ENCODE results near the gene SLC2A4RG.
"Not testable (repeated sequence)": the region's sequence is repeated elsewhere in the genome, so short reads cannot be mapped to it uniquely, and the experiment has no call there.

The SLC2A4RG gene

DNA sequence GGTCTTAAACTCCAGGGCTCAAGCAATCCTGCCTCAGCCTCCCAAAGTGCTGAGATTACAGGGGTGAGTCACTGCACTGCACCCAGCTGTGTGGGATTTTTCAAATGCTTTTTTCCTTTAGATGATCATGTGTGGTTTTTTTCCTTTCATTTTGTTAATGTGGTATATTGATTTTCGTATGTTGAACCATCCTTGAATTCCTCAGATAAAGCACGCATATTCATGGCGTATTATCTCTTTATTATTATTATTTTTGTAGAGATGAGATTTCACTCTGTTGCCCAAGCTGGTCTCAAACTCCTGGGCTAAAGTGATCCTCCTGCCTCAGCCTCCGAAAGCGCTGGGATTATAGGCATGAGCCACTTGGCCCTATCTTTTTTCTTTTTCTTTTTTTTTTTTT, 24.7 kb upstream of the SLC2A4RG start:
- no peak for DNase-seq (ENCODE audit: low read depth)

DNA sequence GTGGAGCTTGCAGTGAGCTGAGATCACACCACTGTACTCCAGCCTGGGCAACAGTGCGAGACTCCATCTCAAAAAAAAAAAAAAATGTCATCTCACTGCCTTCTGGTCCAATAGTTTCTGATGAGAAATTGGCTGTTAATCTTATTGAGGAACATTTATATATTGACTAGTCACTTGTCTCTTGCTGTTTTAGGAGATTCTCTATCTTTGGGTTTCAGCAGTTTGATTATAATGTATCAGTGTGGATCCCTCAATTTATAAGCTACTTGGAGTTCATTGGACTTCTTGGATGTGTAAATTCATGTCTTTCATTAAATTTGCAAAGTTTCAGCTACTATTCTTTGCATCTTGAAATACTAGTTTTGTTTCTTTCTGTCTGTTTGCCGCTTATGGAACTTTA, 20.6 kb upstream of the SLC2A4RG start:
- DNase-seq (ENCODE audit: low read depth): no peak

DNA sequence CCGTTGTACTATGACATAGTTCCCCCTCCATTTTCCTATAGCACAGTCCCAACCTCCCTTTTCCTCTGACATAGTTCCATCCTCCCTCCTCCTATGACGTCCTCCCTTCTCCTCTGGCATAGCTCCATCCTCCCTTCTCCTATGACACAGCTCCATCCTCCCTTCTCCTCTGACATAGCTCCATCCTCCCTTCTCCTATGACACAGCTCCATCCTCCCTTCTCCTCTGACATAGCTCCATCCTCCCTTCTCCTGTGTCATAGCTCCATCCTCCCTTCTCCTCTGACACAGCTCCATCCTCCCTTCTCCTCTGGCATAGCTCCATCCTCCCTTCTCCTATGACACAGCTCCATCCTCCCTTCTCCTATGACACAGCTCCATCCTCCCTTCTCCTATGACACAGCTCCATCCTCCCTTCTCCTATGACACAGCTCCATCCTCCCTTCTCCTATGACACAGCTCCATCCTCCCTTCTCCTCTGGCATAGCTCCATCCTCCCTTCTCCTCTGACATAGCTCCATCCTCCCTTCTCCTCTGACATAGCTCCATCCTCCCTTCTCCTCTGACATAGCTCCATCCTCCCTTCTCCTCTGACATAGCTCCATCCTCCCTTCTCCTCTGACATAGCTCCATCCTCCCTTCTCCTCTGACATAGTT, 16.5 kb upstream of the SLC2A4RG start:
- not testable (repeated sequence) for DNase-seq (ENCODE audit: low read depth)

DNA sequence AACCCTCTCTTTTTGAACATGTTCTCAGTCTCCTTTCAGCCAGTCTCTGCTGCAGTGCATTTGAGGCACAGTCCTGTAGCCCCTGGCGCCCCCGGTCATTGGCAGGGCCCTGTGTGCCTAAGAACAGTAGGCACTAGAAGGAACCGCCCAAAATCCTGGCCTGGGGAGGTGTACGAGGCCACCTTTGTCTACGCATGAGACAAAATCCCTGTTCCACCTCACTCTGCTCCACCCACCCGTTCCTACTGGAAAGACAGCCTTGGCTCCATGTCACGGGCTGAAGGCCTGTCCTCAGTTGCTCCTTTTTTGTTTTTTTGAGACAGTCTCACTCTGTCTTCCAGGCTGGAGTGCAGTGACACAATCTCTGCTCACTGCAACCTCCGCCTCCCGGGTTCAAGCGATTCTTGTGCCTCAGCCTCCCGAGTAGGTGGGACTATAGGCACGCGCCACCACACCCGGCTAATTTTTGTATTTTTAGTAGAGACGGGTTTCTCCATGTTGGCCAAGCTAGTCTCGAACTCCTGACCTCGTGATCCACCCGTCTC, 9.3 kb upstream of the SLC2A4RG start:
- DNase-seq (ENCODE audit: low read depth): not testable (repeated sequence)

DNA sequence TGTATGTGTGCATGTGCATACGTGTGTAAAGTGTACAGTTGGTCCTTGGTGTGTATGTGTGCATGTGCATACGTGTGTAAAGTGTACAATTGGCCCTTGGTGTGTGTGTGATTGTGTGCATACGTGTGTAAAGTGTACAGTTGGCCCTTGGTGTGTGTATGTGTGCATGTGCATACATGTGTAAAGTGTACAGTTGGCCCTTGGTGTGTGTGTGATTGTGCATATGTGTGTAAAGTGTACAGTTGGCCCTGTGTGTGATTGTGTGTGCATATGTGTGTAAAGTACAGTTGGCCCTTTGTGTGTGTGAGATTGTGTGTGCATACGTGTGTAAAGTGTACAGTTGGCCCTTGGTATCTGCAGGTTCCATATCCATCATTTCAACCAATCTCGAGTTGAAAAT, 8.2 kb upstream of the SLC2A4RG start:
- DNase-seq (ENCODE audit: low read depth): no peak

DNA sequence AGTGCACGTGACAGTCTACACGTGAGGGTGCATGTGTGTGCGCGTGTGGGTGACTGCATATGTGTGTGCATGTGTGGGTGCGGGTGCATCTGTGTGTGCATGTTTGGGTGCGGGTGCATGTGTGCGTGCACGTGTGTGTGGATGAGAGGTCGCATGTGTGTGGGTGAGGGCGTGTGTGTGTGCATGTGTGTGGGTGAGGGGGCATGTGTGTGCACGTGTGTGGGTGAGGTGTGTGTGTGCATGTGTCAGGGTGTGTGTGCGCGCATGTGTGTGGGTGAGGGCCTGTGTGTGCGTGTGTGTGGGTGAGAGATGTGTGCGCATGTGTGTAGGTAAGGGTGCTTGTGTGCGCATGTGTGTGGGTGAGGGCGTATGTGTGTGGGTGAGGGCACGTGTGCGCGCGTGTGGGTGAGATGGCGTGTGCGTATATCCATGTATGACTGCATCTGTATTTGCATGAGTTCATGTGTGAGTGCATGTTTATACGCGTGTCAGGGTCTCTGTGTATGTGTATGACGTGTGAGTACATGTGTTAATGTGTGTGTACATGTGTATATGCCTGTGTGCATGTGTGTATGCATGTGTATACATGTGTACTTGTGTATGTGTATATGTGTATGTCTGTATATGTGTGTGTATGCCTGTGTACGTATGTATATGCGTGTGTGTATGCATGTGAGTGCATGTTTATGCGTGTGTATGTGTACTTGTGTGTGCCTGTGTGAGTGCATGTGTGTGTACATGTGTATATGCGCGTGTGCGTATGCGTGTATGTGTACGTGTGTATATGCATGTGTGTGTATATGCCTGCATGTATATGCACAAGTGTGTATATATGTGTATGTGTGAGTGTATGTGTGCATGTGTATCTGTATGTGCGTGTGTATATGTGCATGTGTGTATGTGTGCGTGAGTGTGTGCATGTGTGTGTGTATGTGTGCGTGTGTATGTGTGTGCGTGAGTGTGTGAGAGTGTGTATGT, 7.2 kb upstream of the SLC2A4RG start:
- DNase-seq (ENCODE audit: low read depth): no peak

DNA sequence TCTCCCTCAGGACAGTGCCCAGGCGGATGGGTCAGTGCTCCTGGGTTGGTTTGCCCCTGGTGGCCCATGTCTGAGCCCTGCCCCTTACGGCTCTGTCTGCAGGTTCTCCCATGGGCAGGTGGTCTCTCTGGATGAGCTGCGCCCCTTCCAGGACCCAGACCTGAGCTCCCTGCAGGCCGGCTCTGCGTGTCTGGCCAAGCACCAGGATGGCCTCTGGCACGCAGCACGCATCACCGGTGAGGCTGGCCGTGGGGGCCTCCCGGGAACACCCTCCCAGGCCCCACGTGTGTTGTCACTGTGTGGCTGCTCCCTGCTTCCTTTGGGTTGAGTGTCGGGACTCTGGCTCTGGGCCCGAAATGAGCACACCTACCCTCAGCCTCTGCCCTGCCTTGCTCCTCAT, 6.5 kb upstream of the SLC2A4RG start:
- no peak for DNase-seq (ENCODE audit: low read depth)

DNA sequence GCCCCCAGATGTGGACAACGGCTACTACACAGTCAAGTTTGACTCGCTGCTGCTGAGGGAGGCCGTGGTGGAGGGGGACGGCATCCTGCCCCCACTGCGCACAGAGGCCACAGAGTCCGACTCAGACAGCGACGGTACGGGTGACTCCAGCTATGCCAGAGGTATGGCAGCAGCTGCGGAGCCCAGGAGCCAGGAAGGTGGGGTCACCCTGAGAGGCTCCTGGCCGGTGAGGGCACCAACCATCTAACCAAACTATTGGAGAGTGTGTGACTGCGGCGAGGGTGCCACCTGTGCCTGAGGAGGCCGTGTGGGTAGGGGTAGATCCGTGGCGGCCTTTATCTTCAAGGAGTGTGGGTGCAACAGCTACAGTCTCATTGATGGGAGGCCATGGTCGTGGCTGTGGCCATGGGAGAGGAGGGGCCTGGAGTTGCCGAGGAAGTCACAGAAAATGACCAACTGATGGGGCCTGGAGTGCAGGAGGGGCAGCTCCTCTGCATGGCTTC, 5.9 kb upstream of the SLC2A4RG start:
- DNase-seq (ENCODE audit: low read depth): no peak

DNA sequence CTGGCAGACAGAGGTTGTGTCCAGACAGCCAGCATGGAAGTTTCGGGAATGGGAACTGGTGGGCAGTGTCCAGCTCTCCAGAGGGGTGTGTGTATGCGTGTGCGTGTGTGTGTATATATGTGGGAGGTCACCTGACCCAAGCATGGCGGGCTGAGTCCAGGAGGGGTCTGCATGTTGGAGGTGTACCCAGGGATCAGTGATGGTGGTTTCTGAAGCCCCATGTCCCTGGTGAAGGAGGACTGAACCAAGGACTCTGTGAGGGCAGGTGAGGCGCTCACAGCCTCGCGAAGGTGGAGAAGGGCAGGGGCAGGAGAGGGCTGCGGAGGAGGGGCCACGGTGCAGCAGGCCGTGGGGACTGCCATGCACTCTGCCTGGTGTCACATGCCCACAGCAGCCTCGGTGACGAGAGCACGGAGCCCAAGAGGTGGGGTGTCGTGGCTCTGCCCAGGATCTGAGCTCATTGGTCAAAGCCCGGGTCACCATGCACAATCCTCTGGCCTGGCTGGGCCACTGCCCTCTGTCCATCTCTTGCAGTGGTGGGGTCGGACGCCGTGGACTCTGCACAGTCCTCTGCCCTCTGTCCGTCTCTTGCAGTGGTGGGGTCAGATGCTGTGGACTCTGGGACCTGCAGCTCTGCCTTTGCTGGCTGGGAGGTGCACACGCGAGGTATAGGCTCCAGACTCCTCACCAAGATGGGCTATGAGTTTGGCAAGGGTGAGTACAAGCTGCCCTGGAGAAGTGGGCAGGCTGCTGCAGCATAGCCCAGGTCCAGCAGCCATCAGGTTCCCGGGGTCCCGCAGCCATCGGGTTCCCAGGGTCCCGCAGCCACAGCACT, 5.2 kb upstream of the SLC2A4RG start:
- no peak for DNase-seq (ENCODE audit: low read depth)

DNA sequence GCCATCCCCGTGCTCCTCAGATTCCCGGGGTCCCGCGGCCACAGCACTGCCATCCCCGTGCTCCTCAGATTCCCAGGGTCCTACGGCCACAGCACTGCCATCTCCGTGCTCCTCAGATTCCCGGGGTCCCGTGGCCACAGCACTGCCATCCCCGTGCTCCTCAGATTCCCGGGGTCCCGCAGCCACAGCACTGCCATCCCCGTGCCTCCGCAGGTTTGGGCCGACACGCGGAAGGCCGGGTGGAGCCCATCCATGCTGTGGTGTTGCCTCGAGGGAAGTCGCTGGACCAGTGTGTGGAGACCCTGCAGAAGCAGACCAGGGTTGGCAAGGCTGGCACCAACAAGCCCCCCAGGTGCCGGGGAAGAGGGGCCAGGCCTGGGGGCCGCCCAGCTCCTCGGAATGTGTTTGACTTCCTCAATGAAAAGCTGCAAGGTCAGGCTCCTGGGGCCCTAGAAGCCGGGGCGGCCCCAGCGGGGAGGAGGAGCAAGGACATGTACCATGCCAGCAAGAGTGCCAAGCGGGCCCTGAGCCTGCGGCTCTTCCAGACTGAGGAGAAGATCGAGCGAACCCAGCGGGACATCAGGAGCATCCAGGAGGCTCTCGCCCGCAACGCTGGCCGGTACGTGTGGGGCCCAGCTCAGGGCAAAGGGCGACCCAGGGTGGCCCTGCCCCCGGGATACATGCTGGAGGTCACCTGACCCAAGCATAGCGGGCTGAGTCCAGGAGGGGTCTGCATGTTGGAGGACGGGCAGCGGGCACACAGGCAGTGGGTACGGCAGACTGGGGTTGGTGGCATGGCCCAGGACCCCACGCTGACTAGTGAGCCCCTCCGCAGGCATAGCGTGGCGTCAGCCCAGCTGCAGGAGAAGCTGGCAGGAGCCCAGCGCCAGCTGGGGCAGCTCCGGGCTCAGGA, 4.4 kb upstream of the SLC2A4RG start:
- DNase-seq (ENCODE audit: low read depth): no peak

DNA sequence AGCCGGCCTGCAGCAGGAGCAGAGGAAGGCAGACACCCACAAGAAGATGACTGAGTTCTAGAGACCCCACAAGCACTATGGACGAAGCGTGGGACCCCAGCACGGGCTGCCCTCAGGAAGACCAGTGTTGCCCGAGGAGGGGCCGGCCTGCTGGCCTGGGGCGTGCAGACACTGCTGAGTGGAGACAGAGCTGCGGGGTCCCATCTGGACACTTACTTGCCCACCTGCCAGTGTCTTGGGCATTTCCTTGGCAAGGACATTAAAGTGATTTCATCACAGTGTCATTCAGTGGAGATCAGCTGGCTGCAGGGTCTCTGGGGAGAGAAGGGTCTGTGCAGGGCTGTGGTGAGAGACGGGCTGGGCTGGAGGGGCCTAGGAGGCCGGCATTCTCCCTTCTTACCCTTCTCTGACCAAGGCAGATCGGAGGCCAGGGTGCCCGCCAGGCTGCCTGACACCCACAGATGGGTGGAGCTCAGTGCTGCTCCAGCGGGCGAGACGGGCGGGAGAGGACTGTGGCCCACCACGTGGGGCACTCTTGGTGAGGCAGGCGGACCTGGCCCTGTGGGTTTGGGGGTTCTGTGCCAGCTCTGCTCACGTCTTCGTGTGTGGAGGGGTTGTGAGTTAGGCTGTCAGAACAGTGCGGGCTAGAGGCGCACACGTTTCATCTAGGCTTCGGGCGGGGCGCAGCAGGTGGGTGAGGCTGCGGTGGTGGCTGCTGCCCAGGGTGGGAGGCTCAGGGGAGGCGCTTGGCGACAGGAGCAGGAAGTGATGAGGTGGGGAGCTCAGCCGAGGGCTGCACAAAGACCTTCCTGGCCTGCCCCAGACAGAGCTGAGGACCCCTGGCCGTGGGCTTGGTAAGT, 3.5 kb upstream of the SLC2A4RG start, which contains the start of gene LIME1:
LIME1 (plus strand) TSS at position 806 of the 860 bp plus-strand sequence. CDS start 886 bp downstream, outside the sequence.
- DNase-seq (ENCODE audit: low read depth): peak; percentile 60

DNA sequence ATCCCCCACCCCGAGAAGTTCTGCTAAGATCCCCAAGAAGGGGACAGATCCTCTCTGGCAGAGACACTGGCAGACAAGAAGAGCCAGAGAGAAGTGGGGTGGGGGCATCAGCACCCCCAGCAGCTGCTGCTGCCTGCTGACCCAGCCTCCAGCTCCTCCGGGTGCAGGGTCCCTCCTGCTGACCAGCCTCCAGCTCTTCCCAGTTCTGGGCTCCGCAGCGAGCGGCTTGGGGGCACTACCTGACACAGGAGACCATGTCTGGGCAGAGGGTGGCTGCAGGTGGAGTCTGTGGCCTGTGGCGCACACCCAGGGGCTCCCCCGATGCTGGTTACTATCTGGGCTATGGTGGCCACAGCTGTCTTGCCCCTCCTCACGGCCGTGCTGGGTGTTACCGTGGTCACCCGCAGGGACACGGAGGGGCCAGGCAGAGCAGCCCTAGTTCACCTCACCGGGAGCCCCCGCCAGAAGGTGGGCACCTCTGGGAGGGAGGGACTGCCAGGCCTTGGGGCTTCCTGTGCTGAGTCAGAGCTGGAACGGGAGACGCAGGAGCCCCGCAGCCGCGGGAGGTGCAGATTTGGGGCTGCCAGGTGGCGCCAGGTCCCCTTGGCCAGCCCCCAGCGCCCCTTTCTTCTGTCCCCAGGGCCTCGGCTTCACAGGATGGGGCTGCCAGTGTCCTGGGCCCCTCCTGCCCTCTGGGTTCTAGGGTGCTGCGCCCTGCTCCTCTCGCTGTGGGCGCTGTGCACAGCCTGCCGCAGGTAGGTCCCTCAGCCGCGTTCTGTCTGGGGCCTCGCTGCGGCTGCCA, 2.5 kb upstream of the SLC2A4RG start:
- DNase-seq (ENCODE audit: low read depth): no peak

DNA sequence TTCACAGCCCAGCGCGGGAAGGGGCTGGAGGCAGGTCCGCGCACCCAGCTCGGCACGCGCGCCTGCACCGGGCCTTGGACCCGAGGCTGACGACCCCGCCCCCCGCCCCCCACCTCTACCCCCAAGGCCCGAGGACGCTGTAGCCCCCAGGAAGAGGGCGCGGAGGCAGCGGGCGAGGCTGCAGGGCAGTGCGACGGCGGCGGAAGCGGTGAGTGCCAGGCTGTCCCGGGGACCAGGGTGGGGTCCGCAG, 2.0 kb upstream of the SLC2A4RG start:
- DNase-seq (ENCODE audit: low read depth): no peak

DNA sequence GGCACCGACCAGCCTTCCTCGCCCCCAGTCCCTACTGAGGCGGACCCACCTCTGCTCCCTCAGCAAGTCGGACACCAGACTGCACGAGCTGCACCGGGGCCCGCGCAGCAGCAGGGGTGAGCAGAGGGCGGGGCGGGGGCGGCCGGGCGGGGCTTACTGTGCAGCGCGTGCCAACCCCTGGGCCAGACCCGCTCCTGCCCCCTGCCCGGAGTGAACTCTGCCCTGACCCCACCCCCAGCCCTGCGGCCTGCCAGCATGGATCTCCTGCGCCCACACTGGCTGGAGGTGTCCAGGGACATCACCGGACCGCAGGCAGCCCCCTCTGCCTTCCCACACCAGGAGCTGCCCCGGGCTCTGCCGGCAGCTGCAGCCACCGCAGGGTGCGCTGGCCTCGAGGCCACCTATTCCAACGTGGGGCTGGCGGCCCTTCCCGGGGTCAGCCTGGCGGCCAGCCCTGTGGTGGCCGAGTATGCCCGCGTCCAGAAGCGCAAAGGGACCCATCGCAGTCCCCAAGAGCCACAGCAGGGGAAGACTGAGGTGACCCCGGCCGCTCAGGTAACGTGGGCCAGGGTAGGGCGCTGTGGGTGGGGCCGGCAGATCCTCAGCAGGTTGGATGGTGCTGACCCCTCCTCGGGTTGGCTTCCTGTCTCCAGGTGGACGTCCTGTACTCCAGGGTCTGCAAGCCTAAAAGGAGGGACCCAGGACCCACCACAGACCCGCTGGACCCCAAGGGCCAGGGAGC, 1.5 kb upstream of the SLC2A4RG start:
- DNase-seq (ENCODE audit: low read depth): no peak

DNA sequence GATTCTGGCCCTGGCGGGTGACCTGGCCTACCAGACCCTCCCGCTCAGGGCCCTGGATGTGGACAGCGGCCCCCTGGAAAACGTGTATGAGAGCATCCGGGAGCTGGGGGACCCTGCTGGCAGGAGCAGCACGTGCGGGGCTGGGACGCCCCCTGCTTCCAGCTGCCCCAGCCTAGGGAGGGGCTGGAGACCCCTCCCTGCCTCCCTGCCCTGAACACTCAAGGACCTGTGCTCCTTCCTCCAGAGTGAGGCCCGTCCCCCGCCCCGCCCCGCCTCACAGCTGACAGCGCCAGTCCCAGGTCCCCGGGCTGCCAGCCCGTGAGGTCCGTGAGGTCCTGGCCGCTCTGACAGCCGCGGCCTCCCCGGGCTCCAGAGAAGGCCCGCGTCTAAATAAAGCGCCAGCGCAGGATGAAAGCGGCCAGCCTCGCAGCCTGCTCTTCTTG, 868 bp upstream of the SLC2A4RG start:
- DNase-seq (ENCODE audit: low read depth): no peak

DNA sequence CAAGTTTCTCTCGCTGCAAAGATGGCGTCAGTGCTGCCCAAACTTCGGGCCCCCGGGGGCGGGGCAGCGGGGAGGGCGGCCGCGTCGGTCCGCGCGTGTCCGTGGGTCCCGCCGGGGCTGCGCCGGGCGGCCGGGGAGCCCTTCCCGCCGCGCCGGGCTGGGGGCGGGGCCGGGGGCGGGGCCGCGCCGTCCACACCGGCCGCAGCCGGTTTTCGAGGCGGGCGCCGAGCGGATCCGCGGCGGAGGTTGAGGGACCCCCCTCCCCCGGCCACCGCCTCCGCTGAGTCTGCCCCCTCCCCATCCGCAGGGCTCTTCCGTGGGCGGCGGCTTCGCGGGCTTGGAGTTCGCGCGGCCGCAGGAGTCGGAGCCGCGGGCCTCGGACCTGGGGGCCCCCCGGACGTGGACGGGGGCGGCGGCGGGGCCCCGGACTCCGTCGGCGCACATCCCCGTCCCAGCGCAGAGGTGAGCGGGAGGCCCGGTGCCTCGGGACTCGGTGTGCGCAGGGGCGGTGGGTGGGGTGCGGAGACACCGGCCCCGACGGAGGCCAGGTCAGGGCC, 572 bp downstream of the SLC2A4RG start:
- DNase-seq (ENCODE audit: low read depth): no peak

DNA sequence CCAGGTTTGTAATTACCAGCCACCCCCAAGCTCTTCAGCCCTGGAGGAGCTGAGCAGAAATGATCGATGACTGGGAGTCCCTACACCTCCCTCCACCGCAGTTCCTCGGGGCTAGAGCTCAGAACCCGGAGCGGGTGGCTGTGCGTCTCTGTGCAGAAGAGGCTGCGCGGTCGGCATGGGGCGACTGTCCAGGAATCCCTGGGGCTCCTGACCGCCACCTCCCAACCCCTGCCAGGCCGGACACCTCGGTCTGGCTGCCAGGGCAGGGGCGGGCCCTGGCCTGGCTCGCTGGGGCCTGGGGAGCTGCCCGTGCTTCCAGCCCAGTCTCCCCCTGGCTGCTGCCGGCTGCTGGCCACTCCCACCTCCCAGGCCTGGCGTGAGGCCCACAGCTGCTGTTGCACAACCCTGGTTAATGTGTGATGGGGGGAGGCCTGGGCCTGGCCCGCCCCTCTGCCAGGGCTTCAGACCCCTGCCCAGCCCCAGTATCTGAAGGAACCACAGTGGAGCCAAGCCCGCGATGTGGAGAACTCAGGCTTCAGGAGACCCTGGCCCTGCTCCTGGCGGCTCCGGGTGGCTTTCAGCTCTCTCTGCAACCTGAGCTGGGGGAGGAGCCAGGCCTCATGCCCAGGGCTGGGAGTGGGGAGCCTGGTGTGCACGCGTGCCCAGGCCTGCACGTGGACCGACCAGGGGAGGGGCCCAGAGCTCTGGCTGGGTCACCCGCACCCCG, 1.2 kb downstream of the SLC2A4RG start:
- DNase-seq (ENCODE audit: low read depth): no peak

DNA sequence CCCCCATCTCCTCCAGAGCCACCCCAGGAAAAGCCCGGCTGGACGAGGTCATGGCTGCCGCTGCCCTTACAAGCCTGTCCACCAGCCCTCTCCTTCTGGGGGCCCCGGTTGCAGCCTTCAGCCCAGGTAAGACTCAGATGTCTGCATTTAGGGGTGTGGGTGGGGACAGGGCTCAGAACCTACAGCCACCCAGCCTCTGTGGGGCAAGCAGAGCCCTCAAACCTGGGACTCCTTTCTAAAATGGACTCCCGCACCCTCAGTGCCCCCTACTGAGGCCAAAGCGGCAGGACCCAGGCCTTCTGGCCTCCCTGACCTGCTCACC, 1.7 kb downstream of the SLC2A4RG start:
- no peak for DNase-seq (ENCODE audit: low read depth)

Measured in activated gamma-delta T cell treated with anti-CD3 and anti-CD28 coated beads, Interleukin-2, amount 50 U/mL, for 16 hours (primary cell).